Thyroid gland (tissue), 4 donors: Measurements from ENCODE around the gene USP27X.

ENCODE experiments used
- POLR2A ChIP-seq, 2 donors: fragments of 450-650 bp; IDR thresholded peaks; one replicate each; pipeline ENCODE4 v1.6.1; 2017; ENCODE audit warnings: antibody characterized with exemption in 2 of 2, mild to moderate bottlenecking in 2 of 2, moderate library complexity in 1 of 2
- TF ChIP-seq, protein P1 (sequence below), 6 experiments: fragments of 200-600 bp in 3 of 6; fragments of 450-650 bp in 3 of 6; sonication (generic) in 3 of 6; IDR thresholded peaks; one replicate each; pipeline ENCODE4 v1.5.1; 2016 to 2019; ENCODE audit warnings: antibody characterized with exemption in 6 of 6, mild to moderate bottlenecking in 2 of 6, inconsistent platforms in 1 of 6, moderate library complexity in 1 of 6

DNA sequence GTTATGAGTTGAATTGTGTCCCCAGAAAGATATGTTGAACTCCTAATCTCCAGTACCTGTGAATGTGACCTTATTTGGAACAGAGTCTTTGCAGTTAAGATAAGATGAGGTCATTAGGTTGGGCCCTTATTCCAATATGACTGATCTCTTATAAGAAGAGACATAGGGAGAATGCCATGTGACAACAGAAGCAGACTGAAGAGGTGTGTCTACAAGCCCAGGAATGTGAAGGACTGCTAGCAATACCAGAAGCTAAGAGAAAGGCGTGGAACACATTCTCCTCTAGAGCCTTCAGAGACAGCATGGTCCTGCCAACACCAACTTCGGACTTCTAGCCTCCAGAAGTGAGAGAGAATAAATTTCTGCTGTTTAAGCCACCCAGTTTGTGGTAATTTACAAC, 22.5 kb upstream of the USP27X start:
- TF ChIP-seq, protein P1, sequence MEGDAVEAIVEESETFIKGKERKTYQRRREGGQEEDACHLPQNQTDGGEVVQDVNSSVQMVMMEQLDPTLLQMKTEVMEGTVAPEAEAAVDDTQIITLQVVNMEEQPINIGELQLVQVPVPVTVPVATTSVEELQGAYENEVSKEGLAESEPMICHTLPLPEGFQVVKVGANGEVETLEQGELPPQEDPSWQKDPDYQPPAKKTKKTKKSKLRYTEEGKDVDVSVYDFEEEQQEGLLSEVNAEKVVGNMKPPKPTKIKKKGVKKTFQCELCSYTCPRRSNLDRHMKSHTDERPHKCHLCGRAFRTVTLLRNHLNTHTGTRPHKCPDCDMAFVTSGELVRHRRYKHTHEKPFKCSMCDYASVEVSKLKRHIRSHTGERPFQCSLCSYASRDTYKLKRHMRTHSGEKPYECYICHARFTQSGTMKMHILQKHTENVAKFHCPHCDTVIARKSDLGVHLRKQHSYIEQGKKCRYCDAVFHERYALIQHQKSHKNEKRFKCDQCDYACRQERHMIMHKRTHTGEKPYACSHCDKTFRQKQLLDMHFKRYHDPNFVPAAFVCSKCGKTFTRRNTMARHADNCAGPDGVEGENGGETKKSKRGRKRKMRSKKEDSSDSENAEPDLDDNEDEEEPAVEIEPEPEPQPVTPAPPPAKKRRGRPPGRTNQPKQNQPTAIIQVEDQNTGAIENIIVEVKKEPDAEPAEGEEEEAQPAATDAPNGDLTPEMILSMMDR (IDR thresholded peaks at IDR 0.05) = no peak
- TF ChIP-seq POLR2A (IDR thresholded peaks at IDR 0.05) = no peak
